Kidney glomerular epithelial cell (primary cell): ENCODE results near the gene FITM1.

ENCODE experiments used
- DNase-seq: peaks from one replicate; lab custom pipeline; 2025; lab: John Stamatoyannopoulos, UW

FITM1 gene, protein sequence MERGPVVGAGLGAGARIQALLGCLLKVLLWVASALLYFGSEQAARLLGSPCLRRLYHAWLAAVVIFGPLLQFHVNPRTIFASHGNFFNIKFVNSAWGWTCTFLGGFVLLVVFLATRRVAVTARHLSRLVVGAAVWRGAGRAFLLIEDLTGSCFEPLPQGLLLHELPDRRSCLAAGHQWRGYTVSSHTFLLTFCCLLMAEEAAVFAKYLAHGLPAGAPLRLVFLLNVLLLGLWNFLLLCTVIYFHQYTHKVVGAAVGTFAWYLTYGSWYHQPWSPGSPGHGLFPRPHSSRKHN

DNA sequence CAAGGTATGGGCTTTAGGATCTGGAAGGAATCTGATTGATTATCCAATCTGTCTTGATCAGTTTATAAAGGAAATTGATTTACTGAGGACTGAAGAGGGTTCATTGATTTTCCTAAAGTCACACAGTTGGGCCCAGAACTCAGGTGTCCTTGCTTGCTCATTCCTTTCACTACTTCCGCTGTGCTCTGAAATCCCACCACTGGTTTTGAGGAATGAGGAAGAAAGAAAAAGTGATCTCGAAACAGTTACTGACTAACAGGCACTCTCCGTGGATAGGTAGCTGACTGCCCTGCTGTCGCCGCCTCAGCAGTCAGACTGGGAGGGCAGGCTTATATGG is at the start of gene FITM1:
Gene FITM1 (plus strand): TSS at position 280 of the 337 bp plus-strand sequence. CDS start 905 bp downstream, outside the sequence.
- DNase-seq, result no peak

DNA sequence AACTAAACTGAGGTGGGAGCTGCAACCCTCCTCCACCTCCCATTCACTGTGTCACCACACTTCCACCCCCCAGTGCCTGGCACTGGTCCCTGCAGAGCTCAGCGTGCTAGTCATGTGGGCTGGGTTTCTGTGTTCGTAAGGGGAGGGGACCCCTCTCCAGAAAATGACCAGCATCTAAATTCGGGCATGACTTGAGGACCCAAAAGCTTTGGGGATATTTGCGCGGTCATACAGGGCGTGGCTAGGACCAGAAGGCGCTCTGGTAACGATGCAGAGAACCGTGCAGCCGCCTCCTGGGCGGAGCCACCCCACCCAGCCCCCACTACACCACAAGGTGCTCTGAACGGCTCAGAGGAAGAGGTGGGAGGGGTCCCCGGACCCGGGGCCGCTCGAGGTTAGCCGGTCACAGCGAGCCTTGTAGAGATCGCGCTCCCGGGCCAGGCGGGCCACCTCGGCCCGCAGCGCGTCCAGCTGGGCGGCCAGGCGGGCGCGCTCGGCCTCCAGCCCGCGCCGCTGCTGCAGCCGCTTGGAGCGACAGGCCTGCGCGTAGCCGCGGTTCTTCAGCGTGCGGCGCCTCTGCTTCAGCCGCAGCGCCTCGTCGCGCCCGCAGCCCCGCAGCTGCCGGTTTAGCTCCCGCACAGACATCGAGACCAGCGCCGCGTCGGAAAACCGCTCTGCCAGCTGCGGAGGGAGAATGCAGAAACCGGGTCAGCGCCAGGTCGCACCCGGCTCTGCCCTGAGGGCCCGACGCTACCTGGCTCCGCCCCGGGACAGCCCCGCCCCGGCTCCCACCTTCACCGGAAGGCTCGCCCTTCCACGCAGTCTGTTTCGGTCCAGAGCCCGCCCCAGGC is 49.3 kb upstream of the FITM1 start:
- peak; percentile 12 for DNase-seq

DNA sequence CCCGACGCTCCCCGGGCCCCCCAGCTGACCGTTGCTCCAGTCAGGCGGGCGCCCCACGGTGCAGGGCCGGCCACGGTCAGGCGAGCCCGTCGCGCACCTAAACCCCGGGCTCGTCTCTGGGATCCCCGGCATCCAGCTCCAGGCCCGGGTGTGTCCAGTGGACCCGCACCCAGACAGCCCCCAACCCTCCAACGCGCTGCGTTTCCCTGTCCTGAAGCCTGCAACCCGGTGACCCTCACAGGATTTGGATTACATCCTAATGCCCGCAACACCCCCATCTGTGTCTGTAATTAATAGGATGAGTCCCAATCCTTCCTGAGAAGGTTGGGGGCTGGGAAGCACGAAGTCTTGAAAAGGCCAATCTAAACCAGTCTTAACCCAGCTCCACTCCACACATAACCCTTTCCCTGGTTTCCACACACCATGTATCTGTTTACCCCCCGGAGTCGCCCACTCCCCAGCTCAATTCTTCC is 48.7 kb upstream of the FITM1 start:
- no peak for DNase-seq

DNA sequence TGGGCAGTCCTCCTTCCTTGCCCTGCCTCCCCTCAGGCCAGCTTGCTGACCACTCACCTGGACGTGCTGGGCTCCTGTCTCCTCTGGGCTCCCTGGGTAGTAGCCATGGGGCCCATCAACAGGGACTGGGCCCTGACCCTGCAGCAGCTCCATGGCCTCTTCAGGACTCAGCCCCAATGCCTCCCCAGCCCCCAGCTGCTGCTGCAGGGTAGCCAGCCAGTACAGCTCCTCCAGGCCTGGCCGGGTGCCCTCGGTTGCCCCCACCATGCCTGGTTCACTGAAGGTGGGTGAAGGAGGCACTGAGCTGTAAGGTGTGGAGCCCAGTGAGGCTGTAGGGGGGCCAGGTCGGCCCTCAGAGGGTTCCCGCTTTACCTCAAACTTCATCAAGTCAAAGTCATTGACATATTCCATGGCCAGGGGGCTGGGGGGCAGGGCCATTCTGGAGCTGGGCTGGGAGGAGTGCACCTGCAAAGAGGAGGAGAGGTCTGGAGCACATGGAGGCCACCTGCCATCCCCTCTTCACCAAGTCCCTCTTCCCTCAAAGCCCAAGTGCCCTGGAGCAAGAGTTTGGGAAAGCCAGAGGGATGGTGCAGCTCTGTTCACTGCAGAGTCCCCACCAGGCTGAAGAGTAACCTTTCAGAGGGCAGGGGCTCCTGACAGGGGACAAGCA is 47.9 kb upstream of the FITM1 start:
- no peak for DNase-seq

DNA sequence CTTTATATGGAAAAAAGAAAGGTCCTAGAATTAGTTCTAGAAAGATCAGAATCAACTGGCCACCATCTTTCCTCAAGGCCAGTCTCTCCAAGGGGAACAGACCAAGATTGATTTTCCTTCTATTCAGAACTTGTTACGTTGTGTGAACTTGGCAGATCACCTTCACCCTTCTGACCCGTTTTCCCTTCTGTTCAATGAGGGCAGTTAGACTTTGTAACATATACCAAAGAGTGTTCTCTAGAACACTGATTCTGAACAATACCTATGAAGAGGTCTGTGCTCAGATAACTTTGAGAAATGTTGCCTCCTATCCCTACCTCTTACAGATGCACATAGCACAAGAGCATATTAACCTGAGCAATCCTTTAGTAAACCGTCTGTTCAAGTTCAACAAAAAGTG is 47.0 kb upstream of the FITM1 start:
- DNase-seq, result no peak

DNA sequence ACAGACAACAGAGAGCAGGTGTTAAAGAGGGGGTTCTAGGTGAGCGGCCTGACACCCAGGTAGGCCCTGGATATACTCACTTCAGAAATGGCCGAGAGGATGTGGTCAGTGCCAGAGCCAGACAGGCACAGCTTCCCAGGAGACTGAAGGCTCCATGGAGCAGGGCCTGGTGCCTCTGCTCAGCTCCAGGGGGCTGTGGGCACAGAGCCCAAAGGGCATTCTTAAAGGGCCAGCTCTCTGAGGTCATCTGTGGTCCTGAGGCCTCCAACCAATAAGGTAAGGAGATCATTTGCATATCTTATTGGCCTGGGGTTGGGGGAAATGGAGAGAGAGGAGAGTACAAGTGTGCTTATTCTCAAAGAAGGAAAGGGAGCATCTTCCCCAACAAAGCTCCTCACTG is 46.0 kb upstream of the FITM1 start:
- DNase-seq, result no peak

DNA sequence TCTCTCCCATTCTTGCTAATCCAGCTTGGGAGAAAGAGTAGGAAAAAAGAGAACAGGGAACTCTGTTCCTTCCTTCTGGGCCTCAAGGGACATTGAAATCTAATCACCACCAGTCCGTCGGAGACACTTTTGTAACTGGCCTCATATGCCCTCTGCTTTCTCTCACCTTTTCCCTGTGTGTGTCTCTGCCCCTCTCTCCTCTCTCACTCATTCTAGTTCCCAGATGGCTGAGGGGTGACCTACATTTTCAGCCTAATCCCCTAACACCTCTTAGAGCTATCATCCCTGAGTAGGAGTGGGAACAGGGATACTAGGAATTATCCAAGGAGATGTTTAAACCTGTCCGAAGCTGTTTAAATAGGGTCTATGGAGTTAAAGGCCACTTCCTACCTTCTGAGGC is 45.2 kb upstream of the FITM1 start:
- no peak for DNase-seq

DNA sequence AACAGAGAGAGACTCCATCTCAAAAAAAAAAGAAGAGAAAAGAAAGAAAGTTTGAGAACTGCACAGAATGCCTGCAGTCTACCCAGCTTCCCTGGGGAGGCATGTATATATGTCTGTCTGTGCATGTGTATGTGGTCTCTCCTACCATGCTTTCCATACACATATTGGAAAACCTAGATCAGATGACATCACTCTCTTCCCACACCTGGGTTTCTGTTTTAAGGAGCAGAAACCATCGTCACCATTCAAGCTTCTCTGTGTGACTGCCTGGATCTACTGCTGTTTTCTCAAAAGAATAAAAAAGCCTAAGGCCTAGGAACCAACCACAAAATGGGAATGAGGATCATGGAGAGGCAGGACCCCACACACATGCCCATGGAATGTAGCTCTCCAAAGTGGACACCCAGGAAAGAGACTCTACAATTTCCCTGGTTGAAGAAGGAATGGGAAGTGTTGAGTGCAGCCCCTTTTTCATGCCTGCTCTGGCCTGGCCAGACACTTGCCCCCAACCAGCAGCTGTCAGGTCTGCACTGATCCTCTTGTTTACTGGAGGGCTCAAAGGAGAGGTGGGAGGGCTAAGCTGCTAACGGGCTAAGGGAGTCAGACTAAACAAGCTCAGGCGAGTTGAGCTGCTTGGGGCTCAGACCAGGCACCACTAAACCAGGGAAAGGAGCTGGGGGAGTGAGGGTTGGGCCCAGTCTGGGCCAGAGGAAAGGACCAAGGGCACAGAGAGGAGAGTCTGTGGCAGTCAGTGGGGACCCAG is 44.1 kb upstream of the FITM1 start:
- DNase-seq, result no peak

DNA sequence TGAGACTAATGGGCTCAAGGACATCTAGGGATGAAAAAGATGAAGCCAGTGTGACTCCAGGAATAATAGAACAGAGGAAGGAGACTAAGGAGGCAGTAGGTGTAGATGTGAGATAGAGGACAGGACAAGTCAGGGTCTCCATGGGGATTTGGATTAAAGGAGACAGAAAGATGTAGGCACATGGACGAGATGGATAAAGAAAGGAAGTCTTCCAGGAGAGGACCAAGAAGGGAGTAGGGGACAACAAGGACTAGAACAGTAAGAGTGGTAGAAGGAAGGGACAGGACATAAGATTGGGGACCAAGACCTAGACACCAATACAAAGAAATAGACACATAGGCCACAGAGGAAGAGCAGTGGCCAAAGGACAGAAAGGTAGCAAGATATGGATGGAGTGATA is 43.5 kb upstream of the FITM1 start:
- DNase-seq, result no peak

DNA sequence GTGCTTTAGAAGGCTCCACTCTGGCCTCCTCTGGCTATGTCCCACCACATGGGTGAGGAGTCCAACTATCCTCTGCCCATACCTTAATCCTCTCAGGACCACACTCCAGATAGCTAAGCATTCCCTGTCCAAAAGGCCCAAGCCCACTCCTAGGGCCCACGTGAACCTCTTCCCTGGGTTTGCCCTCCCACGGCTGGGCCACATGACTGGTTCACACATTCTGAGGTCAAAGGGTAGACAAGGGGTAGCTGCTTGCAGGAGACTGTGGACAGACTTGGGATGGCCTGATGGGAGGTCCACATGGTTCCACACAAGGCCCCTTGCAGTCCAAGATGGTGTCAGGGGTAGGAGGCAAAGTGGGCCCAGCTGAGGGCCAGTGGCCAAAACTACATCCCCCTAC is 42.4 kb upstream of the FITM1 start:
- no peak for DNase-seq

DNA sequence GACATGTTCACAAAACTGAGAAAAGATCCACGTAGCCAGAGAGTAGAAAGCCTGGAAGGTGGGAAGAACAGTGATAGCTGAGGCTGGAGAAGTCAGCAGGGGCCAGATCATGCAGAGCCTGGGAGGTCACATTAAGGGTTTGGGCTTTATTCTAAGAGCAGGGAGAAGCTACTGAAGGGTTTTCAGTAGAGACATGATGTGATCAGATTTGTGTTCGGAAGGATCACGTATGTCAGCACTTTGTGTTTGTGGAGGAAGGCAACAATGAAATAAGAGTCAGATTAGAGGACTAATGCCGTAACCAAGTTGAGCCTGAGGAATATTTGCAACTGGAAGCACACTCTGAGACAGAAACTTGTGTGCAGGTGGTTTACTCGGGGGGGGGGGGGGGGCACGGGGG is 40.6 kb upstream of the FITM1 start:
- DNase-seq, result no peak

DNA sequence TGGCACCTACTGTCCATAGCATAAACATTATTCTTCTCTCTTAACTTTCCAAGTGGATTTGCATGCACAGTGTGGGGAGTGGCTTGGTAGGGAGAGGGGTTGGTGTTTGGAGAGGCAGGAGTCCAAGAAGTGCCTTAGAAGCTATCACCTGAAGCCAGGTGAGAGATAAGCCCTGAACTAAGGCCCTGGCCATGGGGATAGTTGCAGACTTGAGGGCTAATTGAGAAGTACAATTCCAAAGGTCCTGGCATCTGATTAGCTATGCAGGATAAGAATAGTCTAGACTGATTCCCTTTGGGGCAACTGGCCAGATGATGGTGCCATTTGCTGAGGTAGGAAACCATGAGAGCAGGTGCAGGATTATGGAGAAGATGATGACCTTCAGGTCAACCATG is 38.4 kb upstream of the FITM1 start:
- no peak for DNase-seq

DNA sequence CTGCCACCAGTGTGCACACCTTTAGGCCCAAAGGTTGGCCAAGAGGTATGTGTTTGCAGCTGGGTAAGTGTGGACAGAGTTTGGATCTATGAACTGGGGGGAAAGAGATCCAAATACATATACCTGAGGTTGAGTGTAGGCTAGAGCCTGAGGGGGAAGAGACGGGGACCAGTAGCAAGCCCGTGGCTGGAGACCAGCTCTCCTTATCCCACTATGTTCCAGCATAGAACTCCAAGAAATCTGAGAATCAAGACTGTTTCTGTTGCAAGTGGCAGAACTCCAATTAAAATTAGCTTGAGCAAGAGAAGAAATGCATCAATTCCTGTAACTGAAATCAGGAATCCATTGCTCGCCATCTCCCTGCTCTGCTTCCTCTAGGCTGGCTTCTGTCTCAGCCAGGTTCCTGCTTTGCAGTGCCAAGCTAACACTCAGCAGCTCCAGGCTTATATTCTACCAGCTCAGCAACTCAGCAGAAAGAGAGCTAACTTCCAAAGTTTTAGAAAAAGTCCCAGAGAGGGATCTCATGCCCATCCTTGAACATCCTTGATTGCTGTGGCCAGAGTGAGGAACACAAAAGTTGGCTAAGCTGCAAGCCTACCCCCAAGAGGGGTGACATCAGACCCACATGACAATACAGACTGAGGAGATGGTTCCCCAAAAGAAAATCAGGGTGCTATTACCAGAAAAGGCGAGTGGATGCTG is 37.8 kb upstream of the FITM1 start:
- DNase-seq, result no peak

DNA sequence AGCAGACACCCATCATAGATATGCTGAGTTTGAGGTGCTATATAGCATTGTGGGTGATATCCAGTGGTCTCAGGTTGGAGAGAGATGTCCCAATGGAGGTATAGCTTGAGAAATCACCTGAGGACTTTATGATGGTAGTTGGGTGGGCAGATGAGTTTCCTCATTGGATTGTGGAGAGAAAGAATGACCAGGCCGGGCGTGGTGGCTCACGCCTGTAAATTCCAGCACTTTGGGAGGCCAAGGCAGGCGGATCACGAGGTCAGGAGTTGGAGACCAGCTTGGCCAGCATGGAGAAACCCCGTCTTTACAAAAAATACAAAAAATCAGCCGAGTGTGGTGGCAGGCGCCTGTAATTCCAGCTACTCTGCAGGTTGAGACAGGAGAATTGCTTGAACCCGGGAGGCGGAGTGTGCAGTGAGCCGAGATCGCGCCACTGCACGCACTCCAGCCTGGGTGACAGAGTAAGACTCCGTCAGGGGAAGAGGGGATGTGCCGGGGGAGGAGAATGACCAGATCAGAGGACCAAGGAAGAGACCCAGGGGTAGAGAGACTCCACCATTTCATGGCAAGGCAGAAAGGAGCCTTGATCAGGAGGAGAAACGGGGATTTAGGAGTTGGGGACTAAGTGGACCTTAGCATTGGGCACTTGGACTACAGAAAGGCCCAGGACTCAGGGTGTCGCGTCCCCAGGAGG is 37.1 kb upstream of the FITM1 start:
- no peak for DNase-seq

DNA sequence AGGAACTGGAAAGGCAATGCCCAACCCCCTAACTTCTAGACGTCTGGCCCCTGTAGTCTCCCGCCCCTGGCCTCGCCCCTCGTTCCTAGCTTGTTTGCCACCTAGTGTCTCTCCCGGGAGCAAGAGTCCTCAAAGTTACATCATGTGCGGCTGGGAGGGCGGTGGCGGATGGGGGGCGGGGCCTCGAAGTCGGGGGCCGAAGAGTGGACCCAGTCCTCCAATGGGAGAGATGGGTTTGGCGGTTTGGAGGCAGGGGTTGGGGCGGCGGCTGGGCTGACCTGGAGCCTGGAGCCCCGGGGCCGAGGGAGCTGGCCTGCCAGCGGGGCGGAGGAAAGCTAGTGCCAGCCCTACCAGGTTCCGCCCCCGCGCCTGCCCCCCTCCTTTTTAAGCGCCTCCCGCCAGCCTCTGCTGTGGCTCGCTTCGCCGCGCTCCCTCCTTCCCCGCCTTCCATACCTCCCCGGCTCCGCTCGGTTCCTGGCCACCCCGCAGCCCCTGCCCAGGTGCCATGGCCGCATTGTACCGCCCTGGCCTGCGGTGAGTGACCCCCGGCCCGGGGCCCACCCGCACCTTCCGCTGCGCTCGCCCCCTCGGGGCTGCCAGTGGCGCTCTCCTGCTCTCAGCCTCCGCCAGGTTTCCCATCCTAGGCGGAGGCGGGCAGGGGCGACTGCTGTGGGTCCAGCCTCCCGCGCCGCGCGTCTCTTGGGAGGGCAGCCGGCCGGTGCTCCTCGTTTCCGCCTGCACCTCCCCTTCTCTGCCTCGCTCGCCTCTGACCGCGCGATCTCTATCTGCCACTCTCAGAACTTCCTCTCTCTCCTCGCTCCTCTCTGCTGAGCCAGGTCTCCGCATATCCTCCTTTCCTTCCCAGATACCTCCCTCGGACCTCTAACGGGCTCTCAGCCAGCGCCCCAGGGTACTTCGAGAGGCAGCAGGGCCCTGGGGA is 36.3 kb upstream of the FITM1 start, which contains the start of gene PCK2:
Gene PCK2 (plus strand): TSS at position 411 of the 940 bp plus-strand sequence. CDS start 95 bp downstream, at position 506.
- DNase-seq, result peak; percentile 71

DNA sequence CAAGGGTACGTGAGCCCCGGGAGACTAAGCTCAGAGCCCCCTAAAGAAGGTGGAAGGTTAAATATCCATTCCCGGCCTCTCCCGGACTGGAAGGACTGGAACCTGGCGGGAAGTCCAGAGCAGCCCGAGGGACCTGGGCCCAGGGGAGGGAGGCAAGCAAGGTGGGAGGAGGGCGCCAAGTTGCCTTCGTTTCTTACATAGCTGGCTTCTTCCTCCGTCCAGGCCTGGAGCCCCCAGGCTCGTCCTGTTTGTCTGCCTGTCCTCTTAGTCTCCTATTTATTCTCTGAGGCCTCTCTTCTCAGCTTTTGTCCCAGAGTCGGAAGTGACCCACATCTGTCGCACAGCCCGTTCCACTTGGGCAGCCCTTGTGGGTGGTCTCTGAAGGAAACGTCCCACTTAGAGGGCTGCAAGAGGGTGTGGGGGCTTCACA is 35.6 kb upstream of the FITM1 start:
- no peak for DNase-seq

DNA sequence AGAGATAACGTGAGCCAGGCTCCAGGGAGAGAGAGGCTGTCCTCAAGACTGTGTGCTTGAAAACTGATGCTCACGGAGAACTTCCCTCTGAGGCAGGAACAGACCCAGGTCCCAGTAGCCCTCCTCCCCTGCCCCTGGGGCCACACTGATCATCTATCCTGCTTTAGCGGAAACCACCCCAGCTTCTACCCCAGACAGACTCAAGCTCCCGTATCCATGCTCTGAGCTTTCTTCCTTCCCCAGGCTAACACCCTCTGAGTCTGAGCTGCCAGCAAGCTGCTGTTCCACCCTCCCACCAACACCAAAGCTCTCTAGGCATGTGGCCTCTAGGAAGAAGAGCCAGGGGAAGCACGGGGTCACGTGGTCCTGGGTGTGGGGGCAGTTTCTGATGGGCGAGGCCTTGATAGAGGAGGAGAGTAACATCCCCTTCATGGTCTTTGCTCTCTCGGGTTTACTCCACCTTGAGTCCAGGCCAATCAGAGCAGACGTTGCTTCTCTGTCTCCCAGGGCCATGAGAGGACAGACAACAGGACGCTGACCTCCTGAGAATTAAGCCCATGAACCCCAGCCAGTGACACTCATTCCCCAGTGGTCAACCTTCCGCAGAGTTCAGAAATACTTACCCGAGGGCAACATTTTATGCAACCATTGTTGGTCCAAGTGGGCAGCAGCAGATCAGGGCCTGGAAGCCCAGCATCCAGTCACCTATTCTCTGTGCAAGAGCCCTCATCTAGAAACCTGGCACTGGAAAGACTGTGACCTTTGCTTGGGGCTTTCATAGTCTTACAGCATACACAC is 35.0 kb upstream of the FITM1 start:
- DNase-seq, result peak; percentile 44

DNA sequence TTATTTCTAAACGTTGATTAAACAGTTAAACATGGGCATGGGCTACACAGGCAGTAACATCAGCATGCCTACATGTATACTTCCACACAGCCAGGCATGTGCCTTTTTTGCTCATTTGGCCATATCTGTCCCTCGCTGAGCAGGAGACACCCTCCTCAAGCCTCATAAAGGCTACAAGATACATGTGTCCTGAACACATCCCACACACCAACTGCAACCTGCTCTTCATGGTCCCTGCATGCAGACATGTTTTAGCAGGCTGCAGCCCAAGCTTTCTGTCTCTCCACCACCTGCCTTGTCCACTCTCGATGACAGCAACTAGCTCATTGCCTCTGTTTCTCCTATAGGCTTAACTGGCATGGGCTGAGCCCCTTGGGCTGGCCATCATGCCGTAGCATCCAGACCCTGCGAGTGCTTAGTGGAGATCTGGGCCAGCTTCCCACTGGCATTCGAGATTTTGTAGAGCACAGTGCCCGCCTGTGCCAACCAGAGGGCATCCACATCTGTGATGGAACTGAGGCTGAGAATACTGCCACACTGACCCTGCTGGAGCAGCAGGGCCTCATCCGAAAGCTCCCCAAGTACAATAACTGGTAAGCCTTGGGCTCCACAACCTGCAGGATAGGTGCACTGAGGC is 33.8 kb upstream of the FITM1 start:
- DNase-seq, result no peak
